HCT116 (cell line): ENCODE measurements around the gene FN3KRP. TPM values are rescaled to one million over a fixed set of nuclear protein-coding genes. Genes with fewer than 3 reads are reported as not detected.

Experiments
- ATAC-seq: fragments of 200-7000 bp; cut with Tn5 transposase; 2 replicates; pipeline ENCODE4 v1.9.1; 2020; ENCODE audit warnings: mild to moderate bottlenecking, moderate library complexity
- BruUV-seq: library from RNA; stranded (reverse); fragments of 400-500 nt; replicated peaks from 2 replicates; lab custom pipeline; 2021; lab: Mats Ljungman, UMichigan
- CTCF ChIA-PET: fragments of 300-600 bp; sonication (Branson Sonifier 250); formaldehyde crosslinking; loops from one replicate; lab custom pipeline; 2021; ENCODE audit warnings: antibody characterized with exemption; lab: Charles Lee
- POLR2A ChIA-PET: fragments of 300-600, 350-600 bp; sonication (Branson Sonifier 250); formaldehyde crosslinking; loops from one replicate; lab custom pipeline; 2021; ENCODE audit warnings: antibody characterized with exemption; lab: Charles Lee
- RAD21 ChIA-PET, 2 experiments: fragments of 300-600 bp; sonication (Branson Sonifier 250); formaldehyde crosslinking; loops; one replicate each; lab custom pipeline; 2023; ENCODE audit warnings: low total read pairs in 2 of 2; ENCODE audit not compliant: uncharacterized antibody in 2 of 2, unreplicated experiment in 2 of 2, low non-redundant PET in 1 of 2; lab: Charles Lee
- DNase-seq: peaks from one replicate; pipeline ENCODE4 v3.0.0-alpha.2; 2010; ENCODE audit warnings: low read depth, low spot score
- H2AFZ ChIP-seq: fragments of 200-600 bp; shearing (Covaris generic), sonication (generic); 2 replicates; pipeline ENCODE4 v1.6.1; 2017; ENCODE audit warnings: low read depth, mixed run types, mixed read lengths, antibody characterized with exemption, low read length; ENCODE audit not compliant: poor library complexity, severe bottlenecking
- H3K27ac ChIP-seq: 2 replicates; pipeline ENCODE4 v1.5.1; 2012; ENCODE audit warnings: low read depth, low read length
- H3K27me3 ChIP-seq: fragments of 200-600 bp; sonication (generic); 2 replicates; pipeline ENCODE4 v1.6.1; 2016; ENCODE audit warnings: mixed run types, low read length, mixed read lengths; ENCODE audit not compliant: insufficient read depth
- H3K36me3 ChIP-seq, 2 experiments: fragments of 200-500 bp in 1 of 2; fragments of 200-600 bp in 1 of 2; sonication (Bioruptor generic) in 1 of 2; sonication (generic) in 1 of 2; 2 replicates each; pipeline versions ENCODE4 v1.5.1 to v1.6.1; 2014 to 2016; ENCODE audit warnings: low read length in 2 of 2, inconsistent platforms in 1 of 2, mixed read lengths in 1 of 2, mixed run types in 1 of 2; ENCODE audit not compliant: insufficient read depth in 2 of 2, control insufficient read depth in 1 of 2
- H3K4me1 ChIP-seq, 2 experiments: fragments of 200-600 bp in 1 of 2; sonication (generic) in 1 of 2; 2 replicates each; pipeline versions ENCODE4 v1.5.1 to v1.6.1; 2012 to 2017; ENCODE audit warnings: low read length in 2 of 2, inconsistent platforms in 1 of 2, mild to moderate bottlenecking in 1 of 2, mixed read lengths in 1 of 2, mixed run types in 1 of 2, moderate library complexity in 1 of 2; ENCODE audit not compliant: insufficient read depth in 2 of 2, control insufficient read depth in 1 of 2
- H3K4me2 ChIP-seq: fragments of 200-600 bp; sonication (generic); 2 replicates; pipeline ENCODE4 v1.6.1; 2017; ENCODE audit warnings: mixed run types, low read length, mixed read lengths
- H3K4me3 ChIP-seq, 2 experiments: fragments of 200-600 bp in 1 of 2; sonication (generic) in 1 of 2; replicated peaks in 1 of 2; 2 replicates each; pipeline ENCODE4 v1.5.1; 2011 to 2016; ENCODE audit warnings: low read length in 2 of 2, control low read depth in 1 of 2, low read depth in 1 of 2, mild to moderate bottlenecking in 1 of 2, mixed read lengths in 1 of 2, mixed run types in 1 of 2
- H3K79me2 ChIP-seq: fragments of 200-600 bp; sonication (generic); 2 replicates; pipeline ENCODE4 v1.6.1; 2017; ENCODE audit warnings: mild to moderate bottlenecking, mixed run types, low read length, moderate library complexity, mixed read lengths; ENCODE audit not compliant: insufficient read depth
- H3K9ac ChIP-seq: fragments of 200-600 bp; sonication (generic); 2 replicates; pipeline ENCODE4 v1.6.1; 2016; ENCODE audit warnings: low read length, mixed read lengths
- H3K9me2 ChIP-seq: fragments of 200-600 bp; sonication (generic), shearing (Covaris generic); 2 replicates; pipeline ENCODE4 v1.6.1; 2017; ENCODE audit warnings: mixed run types, mild to moderate bottlenecking, moderate library complexity; ENCODE audit not compliant: insufficient read depth
- H3K9me3 ChIP-seq, 2 experiments: fragments of 200-500 bp in 1 of 2; fragments of 200-600 bp in 1 of 2; sonication (Bioruptor generic) in 1 of 2; sonication (generic) in 1 of 2; 2 replicates each; pipeline ENCODE4 v1.6.1; 2014 to 2017; ENCODE audit warnings: low read length in 2 of 2, mixed read lengths in 2 of 2, inconsistent platforms in 1 of 2, low read depth in 1 of 2, mild to moderate bottlenecking in 1 of 2, mixed run types in 1 of 2, moderate library complexity in 1 of 2; ENCODE audit not compliant: control insufficient read depth in 1 of 2, insufficient read depth in 1 of 2
- H4K20me1 ChIP-seq: fragments of 200-600 bp; sonication (generic), shearing (Covaris generic); 2 replicates; pipeline ENCODE4 v1.6.1; 2017; ENCODE audit warnings: mixed run types, mild to moderate bottlenecking, moderate library complexity; ENCODE audit not compliant: insufficient read depth
- CBX3 ChIP-seq: IDR thresholded peaks from 2 replicates; pipeline ENCODE4 v1.6.1; 2012; ENCODE audit warnings: low read depth
- CEBPB ChIP-seq: IDR thresholded peaks from 2 replicates; pipeline ENCODE4 v1.6.1; 2012; ENCODE audit warnings: low read depth
- CTCF ChIP-seq, 3 experiments: fragments of 200-600 bp in 1 of 3; sonication (generic) in 1 of 3; IDR thresholded peaks in 2 of 3; conservative IDR thresholded peaks in 1 of 3; 2 replicates each; pipeline ENCODE4 v1.5.1; 2012 to 2017; ENCODE audit warnings: low read depth in 2 of 3, low read length in 2 of 3, antibody characterized with exemption in 1 of 3, borderline replicate concordance in 1 of 3, control low read depth in 1 of 3, mild to moderate bottlenecking in 1 of 3, mixed read lengths in 1 of 3, mixed run types in 1 of 3, moderate library complexity in 1 of 3; ENCODE audit not compliant: insufficient read depth in 1 of 3
- EGR1 ChIP-seq: IDR thresholded peaks from 2 replicates; pipeline ENCODE4 v1.6.1; 2012; ENCODE audit warnings: low read depth
- EZH2 ChIP-seq: fragments of 200-600 bp; sonication (generic); IDR thresholded peaks from 2 replicates; pipeline ENCODE4 v1.6.1; 2017; ENCODE audit warnings: antibody characterized with exemption, mixed run types
- EZH2phosphoT487 ChIP-seq: fragments of 200-600 bp; IDR thresholded peaks from 2 replicates; pipeline ENCODE4 v1.6.1; 2018; ENCODE audit warnings: antibody characterized with exemption, borderline replicate concordance
- JUND ChIP-seq: IDR thresholded peaks from 2 replicates; pipeline ENCODE4 v1.6.1; 2012
- POLR2A ChIP-seq: IDR thresholded peaks from 2 replicates; pipeline ENCODE4 v1.7.0; 2011; ENCODE audit warnings: borderline replicate concordance; ENCODE audit not compliant: insufficient read depth, insufficient read length; ENCODE audit errors: extremely low read depth
- POLR2AphosphoS5 ChIP-seq: IDR thresholded peaks from 2 replicates; pipeline ENCODE4 v1.6.1; 2011; ENCODE audit warnings: mild to moderate bottlenecking, low read depth, low read length, moderate library complexity
- RAD21 ChIP-seq: IDR thresholded peaks from 2 replicates; pipeline ENCODE4 v1.6.1; 2012; ENCODE audit warnings: low read depth, mild to moderate bottlenecking
- REST ChIP-seq: IDR thresholded peaks from 2 replicates; pipeline ENCODE4 v1.6.1; 2012; ENCODE audit warnings: low read depth
- SIN3A ChIP-seq: IDR thresholded peaks from 2 replicates; pipeline ENCODE4 v1.6.1; 2012; ENCODE audit warnings: low read depth
- SP1 ChIP-seq: IDR thresholded peaks from 2 replicates; pipeline ENCODE4 v1.6.1; 2012; ENCODE audit warnings: low read depth
- TCF7L2 ChIP-seq: IDR thresholded peaks from 2 replicates; pipeline ENCODE4 v1.7.0; 2011; ENCODE audit warnings: borderline replicate concordance, inconsistent platforms; ENCODE audit not compliant: insufficient read depth, insufficient read length; ENCODE audit errors: extremely low read depth
- YY1 ChIP-seq: IDR thresholded peaks from 2 replicates; pipeline ENCODE4 v1.6.1; 2011; ENCODE audit warnings: low read length, low read depth, moderate library complexity, mild to moderate bottlenecking; ENCODE audit not compliant: insufficient replicate concordance; ENCODE audit errors: extremely low read depth
- ZFX ChIP-seq: fragments of 450-650 bp; IDR thresholded peaks from 2 replicates; pipeline ENCODE4 v1.6.1; 2017
- intact Hi-C: fragments of 100-400 bp; cut with micrococcal nuclease; formaldehyde crosslinking; loops from 2 replicates; pipeline ENCODE4 v1.10.0; 2022
- total RNA-seq: library from RNA; stranded (reverse); gene quantifications from one replicate; pipeline ENCODE4 v1.2.1, GENCODE V29; 2021; ENCODE audit not compliant: unreplicated experiment
- TF ChIP-seq, protein P1 (sequence below): IDR thresholded peaks from 2 replicates; pipeline ENCODE4 v1.6.1; 2012

The FN3KRP gene
- total RNA-seq, 1 experiment from 2014 or later: 35.2 TPM

GRCh38 chr17:82703935-82704865 lies 12.3 kb upstream of the FN3KRP start:
- H3K4me2 ChIP-seq: no peak overlapping the region
- H3K9ac ChIP-seq: no peak overlapping the region
- ATAC-seq (no peak), DNase-seq (no peak)
- no peaks in the 10 kb centered on the region for H3K36me3 ChIP-seq
- POLR2A ChIA-PET: interaction anchor here (0.6 kb wide), 1 partner anchor 431 kb away, joined by 3 read pairs; no protein-coding TSS in a partner anchor
- H3K27ac ChIP-seq: no peak overlapping the region
- no peaks in the 10 kb centered on the region for H4K20me1 ChIP-seq
- no peaks in the 10 kb centered on the region for H3K9me2 ChIP-seq
- H3K4me3 ChIP-seq: no peak overlapping the region
- H2AFZ ChIP-seq: no peak overlapping the region
- peaks cover 0 to 16% of the 10 kb centered on the region in 2 experiments; a peak in 3 of 4 replicates for H3K4me1 ChIP-seq
- no peaks in the 10 kb centered on the region for H3K9me3 ChIP-seq
- H3K79me2 ChIP-seq: no peaks in the 10 kb centered on the region
- CTCF ChIA-PET: no interaction called here
- RAD21 ChIA-PET: no interaction called here
- TF ChIP-seq POLR2A (no peak), SP1 (no peak), TCF7L2 (no peak), CEBPB (no peak), EZH2 (no peak), REST (no peak), EZH2phosphoT487 (no peak), RAD21 (no peak), ZFX (no peak), JUND (no peak), SIN3A (no peak), POLR2AphosphoS5 (no peak), YY1 (no peak), CTCF (IDR thresholded peaks at IDR 0.05 in 2 of 3, conservative IDR thresholded peaks at IDR 0.05 in 1 of 3; ENCODE audit: borderline replicate concordance in 1 of 3, insufficient read depth in 1 of 3, low read depth in 2 of 3, low read length in 2 of 3) (no peak), EGR1 (no peak), CBX3 (no peak)
- TF ChIP-seq, protein P1, sequence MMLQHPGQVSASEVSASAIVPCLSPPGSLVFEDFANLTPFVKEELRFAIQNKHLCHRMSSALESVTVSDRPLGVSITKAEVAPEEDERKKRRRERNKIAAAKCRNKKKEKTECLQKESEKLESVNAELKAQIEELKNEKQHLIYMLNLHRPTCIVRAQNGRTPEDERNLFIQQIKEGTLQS: no peak
- BruUV-seq: no TSS peak
- H3K27me3 ChIP-seq: no peaks in the 10 kb centered on the region
- intact Hi-C loops: no loop called here
